ENCODE measurements around the gene KCND3.

DNA sequence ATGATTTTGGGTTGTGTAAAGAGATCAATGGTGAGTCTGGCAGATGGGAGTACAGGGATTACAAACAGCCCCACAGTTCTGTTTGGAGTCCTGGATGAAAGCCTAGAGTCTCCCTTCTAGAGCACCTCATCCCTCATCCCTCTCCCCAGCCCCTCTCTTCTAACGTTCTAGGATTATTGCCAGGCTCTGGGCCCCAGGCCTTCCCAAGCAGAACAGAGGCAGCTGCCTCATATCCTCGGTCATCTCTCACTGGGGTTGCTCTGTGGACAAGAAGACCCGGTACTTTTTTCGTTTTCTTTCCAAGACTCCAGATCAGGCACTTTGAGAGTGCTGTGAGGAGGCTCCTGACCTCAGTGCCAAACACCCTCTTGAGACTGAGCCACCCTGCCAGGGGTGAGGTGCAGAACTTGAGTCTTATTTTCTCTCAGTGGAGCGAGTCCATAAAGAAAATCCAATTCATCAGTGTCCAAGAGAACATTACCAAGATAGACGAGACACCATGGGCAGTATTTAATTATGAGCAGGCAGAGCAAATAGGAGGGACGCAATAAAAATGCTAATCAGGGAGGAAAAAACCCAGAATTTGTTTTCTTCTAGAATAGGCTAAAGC lies 17.1 kb upstream of the KCND3 start:
- TF ChIP-seq POLR2A (IDR thresholded peaks at IDR 0.05) (no peak), POLR2AphosphoS5 (IDR thresholded peaks at IDR 0.05; ENCODE audit: insufficient read depth in 1 of 2, low read depth in 1 of 2) (no peak)
- TF ChIP-seq, protein P1, sequence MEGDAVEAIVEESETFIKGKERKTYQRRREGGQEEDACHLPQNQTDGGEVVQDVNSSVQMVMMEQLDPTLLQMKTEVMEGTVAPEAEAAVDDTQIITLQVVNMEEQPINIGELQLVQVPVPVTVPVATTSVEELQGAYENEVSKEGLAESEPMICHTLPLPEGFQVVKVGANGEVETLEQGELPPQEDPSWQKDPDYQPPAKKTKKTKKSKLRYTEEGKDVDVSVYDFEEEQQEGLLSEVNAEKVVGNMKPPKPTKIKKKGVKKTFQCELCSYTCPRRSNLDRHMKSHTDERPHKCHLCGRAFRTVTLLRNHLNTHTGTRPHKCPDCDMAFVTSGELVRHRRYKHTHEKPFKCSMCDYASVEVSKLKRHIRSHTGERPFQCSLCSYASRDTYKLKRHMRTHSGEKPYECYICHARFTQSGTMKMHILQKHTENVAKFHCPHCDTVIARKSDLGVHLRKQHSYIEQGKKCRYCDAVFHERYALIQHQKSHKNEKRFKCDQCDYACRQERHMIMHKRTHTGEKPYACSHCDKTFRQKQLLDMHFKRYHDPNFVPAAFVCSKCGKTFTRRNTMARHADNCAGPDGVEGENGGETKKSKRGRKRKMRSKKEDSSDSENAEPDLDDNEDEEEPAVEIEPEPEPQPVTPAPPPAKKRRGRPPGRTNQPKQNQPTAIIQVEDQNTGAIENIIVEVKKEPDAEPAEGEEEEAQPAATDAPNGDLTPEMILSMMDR (IDR thresholded peaks at IDR 0.05), result no peak
